ENCODE results near the gene BDNF. TPM values are rescaled to one million over a fixed set of nuclear protein-coding genes. Genes with fewer than 3 reads are reported as not detected.

BDNF gene
- total RNA-seq, 4 donors from 2014 or later, result 0.30 TPM; not detected in 3

DNA sequence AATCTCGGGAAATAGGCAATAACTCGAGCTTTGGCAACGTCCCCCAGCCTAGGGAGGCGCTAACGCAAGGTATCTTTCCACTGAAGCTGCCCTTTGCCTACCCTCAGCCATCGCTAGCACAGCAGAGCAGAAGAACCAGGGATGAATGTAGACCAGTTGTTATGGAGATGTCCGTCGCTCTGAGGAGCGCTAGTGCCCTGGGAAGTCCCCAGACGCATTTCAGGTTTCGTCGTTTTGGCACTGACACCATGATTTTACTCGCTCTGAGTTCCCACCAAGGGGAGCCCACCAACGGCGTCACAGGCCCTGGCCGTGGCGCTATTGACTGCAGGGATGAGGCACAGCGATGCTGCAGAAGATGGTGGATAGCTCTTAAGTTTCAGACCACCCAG lies 22.7 kb upstream of the BDNF start:
- Histone ChIP-seq H3K9me3 (no peaks in the 10 kb centered on the region), H3K4me3 (peak overlapping the region in 1 of 4 donors; percentile 37), H3K4me1 (peaks cover 0 to 43% (median 12%) of the 10 kb centered on the region in 4 donors), H3K27me3 (peaks cover 2 to 76% of the 10 kb centered on the region in 2 donors), H3K36me3 (no peaks in the 10 kb centered on the region), H3K27ac (no peak overlapping the region)
- WGBS, 2 donors, result 1 to 2% methylated on average over 18 of the region's 18 CpGs
- TF ChIP-seq POLR2A (IDR thresholded peaks at IDR 0.05) (no peak), EP300 (IDR thresholded peaks at IDR 0.05) (no peak), CTCF (IDR thresholded peaks at IDR 0.05) (no peak)
- no peak for DNase-seq (ENCODE audit: low spot score in 2 of 2)

DNA sequence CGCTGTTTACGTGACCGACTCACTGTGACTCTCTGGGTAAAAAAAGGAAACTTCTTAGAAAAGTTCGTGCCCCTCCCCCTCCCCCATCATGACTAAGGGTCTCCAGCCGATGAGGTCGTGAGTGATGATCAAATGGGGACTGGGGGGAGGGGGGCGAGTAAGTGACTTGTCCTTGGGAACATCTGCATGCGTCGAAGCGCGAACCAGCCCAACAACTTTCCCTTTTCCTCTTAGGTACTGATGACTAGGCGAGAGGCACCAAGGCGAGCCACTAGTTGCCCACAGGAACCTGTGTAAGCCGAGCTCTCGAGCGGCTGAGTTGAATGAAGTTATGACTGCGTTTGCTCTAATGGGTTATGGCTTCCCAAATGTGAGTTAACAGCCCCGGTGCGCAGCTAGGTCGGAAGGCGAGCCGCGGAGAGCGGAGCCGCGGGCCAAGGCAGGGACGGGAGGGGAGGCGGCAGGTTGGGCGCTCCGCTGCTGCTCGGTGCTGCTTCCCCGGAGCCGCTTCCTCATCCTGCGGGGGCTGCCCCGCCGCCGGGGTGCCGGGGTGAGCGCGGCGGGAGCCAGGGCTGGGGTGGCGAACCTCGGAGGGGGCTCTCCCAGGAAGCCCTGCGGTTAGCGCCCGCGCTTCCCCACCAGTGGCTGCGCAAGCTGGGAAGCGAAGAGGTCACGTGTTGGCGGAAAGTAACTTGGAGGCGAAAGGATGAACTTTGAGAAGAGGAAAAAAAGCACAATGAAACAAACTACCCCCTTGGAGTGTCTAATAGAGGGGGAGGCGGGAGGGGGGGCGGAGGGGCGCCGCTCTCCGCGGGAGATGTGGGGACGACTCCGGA lies 22.1 kb upstream of the BDNF start:
- peaks cover 0 to 44% (median 12%) of the 10 kb centered on the region in 4 donors for H3K4me1 ChIP-seq
- TF ChIP-seq CTCF (IDR thresholded peaks at IDR 0.05), result no peak
- TF ChIP-seq POLR2A (IDR thresholded peaks at IDR 0.05), result no peak
- no peak for TF ChIP-seq EP300 (IDR thresholded peaks at IDR 0.05)
- no peaks in the 10 kb centered on the region for H3K36me3 ChIP-seq
- H3K9me3 ChIP-seq, result no peaks in the 10 kb centered on the region
- peaks cover 2 to 78% of the 10 kb centered on the region in 2 donors for H3K27me3 ChIP-seq
- no peak overlapping the region for H3K27ac ChIP-seq
- 2 to 3% methylated on average over 45 to 60 of the region's 60 CpGs for WGBS, 2 donors
- DNase-seq (ENCODE audit: low spot score in 2 of 2), result no peak
- H3K4me3 ChIP-seq, result peak overlapping the region in 3 of 4 donors; percentile 9 to 37 (median 22)

- no peak overlapping the region for H3K27ac ChIP-seq
- TF ChIP-seq POLR2A (IDR thresholded peaks at IDR 0.05) (no peak), EP300 (IDR thresholded peaks at IDR 0.05) (no peak), CTCF (IDR thresholded peaks at IDR 0.05) (no peak)
- WGBS, 2 donors, result 5 to 9% methylated on average over 37 of the region's 37 CpGs
- H3K9me3 ChIP-seq, result no peaks in the 10 kb centered on the region
- H3K27me3 ChIP-seq, result peaks cover 2 to 78% of the 10 kb centered on the region in 2 donors
- no peak for DNase-seq (ENCODE audit: low spot score in 2 of 2)
- H3K4me3 ChIP-seq, result peak overlapping the region in 1 of 4 donors; percentile 37
- no peaks in the 10 kb centered on the region for H3K36me3 ChIP-seq
- H3K4me1 ChIP-seq, result peaks cover 0 to 44% (median 12%) of the 10 kb centered on the region in 4 donors
These were observed 21.2 kb upstream of the BDNF start for GRCh38 chr11:27721264-27722116.

- Histone ChIP-seq H3K36me3 (no peaks in the 10 kb centered on the region), H3K27ac (no peak overlapping the region), H3K4me1 (peaks cover 0 to 44% (median 12%) of the 10 kb centered on the region in 4 donors), H3K9me3 (no peaks in the 10 kb centered on the region), H3K27me3 (peaks cover 2 to 74% of the 10 kb centered on the region in 2 donors), H3K4me3 (no peak overlapping the region)
- WGBS, 2 donors, result 7 to 8% methylated on average over 25 of the region's 25 CpGs
- DNase-seq (ENCODE audit: low spot score in 2 of 2), result no peak
- no peak for TF ChIP-seq POLR2A (IDR thresholded peaks at IDR 0.05)
- TF ChIP-seq CTCF (IDR thresholded peaks at IDR 0.05), result no peak
- TF ChIP-seq EP300 (IDR thresholded peaks at IDR 0.05), result no peak
These were observed 20.1 kb upstream of the BDNF start for GRCh38 chr11:27720277-27720830.
